DMS 273 (cell line): Measurements from ENCODE around the gene SLC28A3.
"Not testable (repeated sequence)": the region's sequence is repeated elsewhere in the genome, so short reads cannot be mapped to it uniquely, and the experiment has no call there.

ENCODE experiments used
- DNase-seq: peaks from one replicate; lab custom pipeline; 2025; ENCODE audit not compliant: unreplicated experiment; lab: John Stamatoyannopoulos, UW

The SLC28A3 gene

GRCh38 chr9:84340535-84340934, at the start of gene SLC28A3:
TSS of gene SLC28A3 (minus strand) at chr9:84340758. CDS start at chr9:84340633, 125 bp downstream.
- no peak for DNase-seq

GRCh38 chr9:84390254-84390653, 49.7 kb upstream of the SLC28A3 start:
- not testable (repeated sequence) for DNase-seq

GRCh38 chr9:84387821-84388220, 47.3 kb upstream of the SLC28A3 start:
- DNase-seq, result no peak

- no peak for DNase-seq
Measured at GRCh38 chr9:84386753-84387152, 46.2 kb upstream of the SLC28A3 start.

GRCh38 chr9:84385386-84386040, 45.0 kb upstream of the SLC28A3 start:
- no peak for DNase-seq

- DNase-seq, result no peak
Measured at GRCh38 chr9:84384617-84385016, 44.1 kb upstream of the SLC28A3 start.

- DNase-seq, result no peak
Measured at GRCh38 chr9:84383178-84383577, 42.6 kb upstream of the SLC28A3 start.

- DNase-seq, result no peak
Measured at GRCh38 chr9:84382720-84383119, 42.2 kb upstream of the SLC28A3 start.

GRCh38 chr9:84381508-84381907, 41.0 kb upstream of the SLC28A3 start:
- DNase-seq, result no peak

GRCh38 chr9:84379740-84380139, 39.2 kb upstream of the SLC28A3 start:
- no peak for DNase-seq

GRCh38 chr9:84375954-84376353, 35.4 kb upstream of the SLC28A3 start:
- no peak for DNase-seq

GRCh38 chr9:84374516-84374915, 34.0 kb upstream of the SLC28A3 start:
- no peak for DNase-seq

- DNase-seq, result no peak
Measured at GRCh38 chr9:84374013-84374412, 33.5 kb upstream of the SLC28A3 start.

GRCh38 chr9:84371737-84372136, 31.2 kb upstream of the SLC28A3 start:
- no peak for DNase-seq

- no peak for DNase-seq
Measured at GRCh38 chr9:84368601-84369000, 28.0 kb upstream of the SLC28A3 start.

GRCh38 chr9:84367726-84368125, 27.2 kb upstream of the SLC28A3 start:
- not testable (repeated sequence) for DNase-seq

- DNase-seq, result no peak
Measured at GRCh38 chr9:84366683-84367082, 26.1 kb upstream of the SLC28A3 start.

GRCh38 chr9:84364894-84365490, 24.4 kb upstream of the SLC28A3 start:
- not testable (repeated sequence) for DNase-seq

GRCh38 chr9:84361645-84362044, 21.1 kb upstream of the SLC28A3 start:
- no peak for DNase-seq

- DNase-seq, result no peak
Measured at GRCh38 chr9:84357275-84357674, 16.7 kb upstream of the SLC28A3 start.

GRCh38 chr9:84354035-84354434, 13.5 kb upstream of the SLC28A3 start:
- DNase-seq, result no peak

- peak; percentile 17 for DNase-seq
Measured at GRCh38 chr9:84349671-84350070, 9.1 kb upstream of the SLC28A3 start.

GRCh38 chr9:84343111-84343521, 2.6 kb upstream of the SLC28A3 start:
- no peak for DNase-seq
